CD14-positive monocyte (primary cell): ENCODE results near the gene MRPL41. TPM values are rescaled to one million over a fixed set of nuclear protein-coding genes. Genes with fewer than 3 reads are reported as not detected.

Experiments used
- DNase-seq, 3 donors: peaks; one replicate each; pipeline ENCODE4 v3.0.0-alpha.2; 2011 to 2022
- H2AFZ ChIP-seq: 2 replicates; pipeline ENCODE4 v1.6.0; 2012; ENCODE audit warnings: mild to moderate bottlenecking, low read depth, low read length, inconsistent platforms; ENCODE audit not compliant: insufficient read depth, poor library complexity, severe bottlenecking
- H3K27ac ChIP-seq, 2 donors: 1 replicate in 1 of 2; 2 replicates in 1 of 2; pipeline ENCODE4 v1.5.1; 2012 to 2013; ENCODE audit warnings: low read length in 2 of 2, control low read depth in 1 of 2, inconsistent platforms in 1 of 2, low read depth in 1 of 2, mild to moderate bottlenecking in 1 of 2
- H3K27me3 ChIP-seq, 2 donors: one replicate each; pipeline versions ENCODE4 v1.6.0 to v1.6.1; 2011 to 2013; ENCODE audit warnings: low read length in 2 of 2; ENCODE audit not compliant: control insufficient read depth in 2 of 2, insufficient read depth in 2 of 2
- H3K36me3 ChIP-seq, 2 donors: replicated peaks in 1 of 2; 1 replicate in 1 of 2; 2 replicates in 1 of 2; pipeline versions ENCODE4 v1.5.1 to v1.6.1; 2012 to 2013; ENCODE audit warnings: low read length in 2 of 2, control low read depth in 1 of 2, inconsistent platforms in 1 of 2, mild to moderate bottlenecking in 1 of 2; ENCODE audit not compliant: insufficient read depth in 2 of 2, control insufficient read depth in 1 of 2
- H3K4me1 ChIP-seq, 2 donors: 1 replicate in 1 of 2; 2 replicates in 1 of 2; pipeline versions ENCODE4 v1.5.1 to v1.6.1; 2012 to 2013; ENCODE audit warnings: low read length in 2 of 2, control low read depth in 1 of 2, inconsistent platforms in 1 of 2, mild to moderate bottlenecking in 1 of 2, moderate library complexity in 1 of 2; ENCODE audit not compliant: insufficient read depth in 2 of 2, control insufficient read depth in 1 of 2
- H3K4me2 ChIP-seq: replicated peaks from 2 replicates; pipeline ENCODE3; 2012; ENCODE audit warnings: low read length, moderate library complexity, mild to moderate bottlenecking; ENCODE audit not compliant: poor library complexity, severe bottlenecking; ENCODE audit errors: extremely low read depth
- H3K4me3 ChIP-seq, 3 experiments: fragments of 200-600 bp in 1 of 3; sonication (generic) in 1 of 3; replicated peaks in 1 of 3; 1 replicate in 2 of 3; 2 replicates in 1 of 3; pipeline ENCODE4 v1.5.1; 2011 to 2013; ENCODE audit warnings: low read length in 3 of 3, mild to moderate bottlenecking in 3 of 3, control low read depth in 2 of 3, low read depth in 2 of 3, inconsistent platforms in 1 of 3, moderate library complexity in 1 of 3
- H3K79me2 ChIP-seq: 2 replicates; pipeline ENCODE4 v1.6.0; 2012; ENCODE audit warnings: mild to moderate bottlenecking, control low read depth, inconsistent platforms, low read length, moderate library complexity; ENCODE audit not compliant: insufficient read depth
- H3K9ac ChIP-seq: 2 replicates; pipeline ENCODE4 v1.6.0; 2017; ENCODE audit warnings: low read length, mild to moderate bottlenecking; ENCODE audit not compliant: insufficient read depth, poor library complexity, severe bottlenecking
- H3K9me3 ChIP-seq, 2 donors: replicated peaks in 1 of 2; 1 replicate in 1 of 2; 2 replicates in 1 of 2; pipeline versions ENCODE4 v1.5.1 to v1.6.1; 2012 to 2013; ENCODE audit warnings: low read length in 2 of 2, control low read depth in 1 of 2; ENCODE audit not compliant: control insufficient read depth in 1 of 2, insufficient read depth in 1 of 2
- H4K20me1 ChIP-seq: 2 replicates; pipeline ENCODE4 v1.6.0; 2012; ENCODE audit warnings: mild to moderate bottlenecking, low read length, control low read depth, moderate library complexity; ENCODE audit not compliant: insufficient read depth
- H3K27ac Mint-ChIP-seq, 7 donors: one replicate each; pipeline ENCODE4 v1.8.0; 2020; ENCODE audit warnings: mild to moderate bottlenecking in 7 of 7, mixed read lengths in 7 of 7, moderate library complexity in 6 of 7, inconsistent platforms in 2 of 7
- H3K27me3 Mint-ChIP-seq, 3 donors: one replicate each; pipeline ENCODE4 v1.8.0; 2021 to 2022; ENCODE audit warnings: low read depth in 3 of 3, mild to moderate bottlenecking in 3 of 3, mixed read lengths in 3 of 3, moderate library complexity in 3 of 3, inconsistent platforms in 1 of 3
- H3K36me3 Mint-ChIP-seq, 2 donors: one replicate each; pipeline ENCODE4 v1.8.0; 2020; ENCODE audit warnings: mixed read lengths in 2 of 2, inconsistent platforms in 1 of 2, mild to moderate bottlenecking in 1 of 2
- H3K4me1 Mint-ChIP-seq: one replicate; pipeline ENCODE4 v1.8.0; 2020; ENCODE audit warnings: mild to moderate bottlenecking, mixed read lengths
- H3K4me3 Mint-ChIP-seq, 2 donors: one replicate each; pipeline ENCODE4 v1.8.0; 2020; ENCODE audit warnings: mild to moderate bottlenecking in 2 of 2, mixed read lengths in 2 of 2, moderate library complexity in 1 of 2
- H3K9me3 Mint-ChIP-seq, 7 donors: one replicate each; pipeline ENCODE4 v1.8.0; 2020 to 2022; ENCODE audit warnings: mixed read lengths in 7 of 7, mild to moderate bottlenecking in 6 of 7, moderate library complexity in 6 of 7, inconsistent platforms in 2 of 7
- WGBS: methylation state at CpG from one replicate; pipeline ENCODE4 v1.1.5; 2013; ENCODE audit warnings: missing lambda C conversion rate; ENCODE audit not compliant: insufficient coverage; 5-methylcytosine and 5-hydroxymethylcytosine counted together
- intact Hi-C, 2 donors: fragments of 100-400 bp; cut with micrococcal nuclease; formaldehyde crosslinking; loops; one replicate each; pipeline versions ENCODE4 v1.15.0 to v1.15.1; 2023
- polyA plus RNA-seq, 3 donors: library from polyadenylated mRNA; depleted of rRNA in 1 of 3; unstranded in 2 of 3; stranded (reverse) in 1 of 3; fragments of 300-500 nt in 2 of 3; fragments of >200 nt in 1 of 3; fragmentation: Illumina TruSeq in 2 of 3; gene quantifications; 1 replicate in 2 of 3; 2 replicates in 1 of 3; pipeline ENCODE4 v1.2.3, GENCODE V29; 2012 to 2021
- TF ChIP-seq, protein P1 (sequence below): fragments of 200-600 bp; IDR thresholded peaks from one replicate; pipeline ENCODE4 v1.8.0; 2022; ENCODE audit warnings: antibody characterized with exemption, mild to moderate bottlenecking

MRPL41 gene
- polyA plus RNA-seq, 3 donors, result 17.3 to 49.4 (median 33.2) TPM

DNA sequence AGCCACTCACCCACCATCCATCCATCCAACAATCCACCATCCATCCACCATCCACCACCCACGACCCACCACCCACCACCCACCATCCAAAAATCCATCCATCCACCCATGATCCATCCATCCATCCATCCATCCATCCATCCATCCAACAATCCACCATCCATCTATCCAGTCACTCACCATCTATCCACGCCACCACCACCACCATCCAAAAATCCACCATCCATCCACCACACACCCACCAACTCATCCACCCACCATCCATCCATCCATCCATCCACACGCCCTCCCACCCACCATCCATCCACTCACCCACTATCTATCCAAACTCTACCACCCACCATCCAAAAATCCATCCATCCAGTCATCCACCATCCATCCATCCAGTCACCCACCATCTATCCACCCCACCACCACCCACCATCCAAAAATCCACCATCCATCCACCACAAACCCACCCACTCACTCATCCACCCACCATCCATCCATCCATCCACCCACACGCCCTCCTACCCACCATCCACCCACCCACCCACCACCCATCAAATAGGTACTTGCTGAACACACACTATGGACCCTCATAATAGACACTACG lies 18.0 kb downstream of the MRPL41 start:
- no peak overlapping the region for H3K27ac ChIP-seq
- intact Hi-C loops, result loop anchor here in 1 of 2 donors (10.0 kb wide), 1 partner anchor 125 kb away; no protein-coding TSS in a partner anchor
- H3K4me3 ChIP-seq, result no peak overlapping the region
- H3K27me3 Mint-ChIP-seq, result peaks cover 0 to 7% (median 0%) of the 10 kb centered on the region in 3 donors
- H3K27ac Mint-ChIP-seq, result no peak overlapping the region
- TF ChIP-seq, protein P1, sequence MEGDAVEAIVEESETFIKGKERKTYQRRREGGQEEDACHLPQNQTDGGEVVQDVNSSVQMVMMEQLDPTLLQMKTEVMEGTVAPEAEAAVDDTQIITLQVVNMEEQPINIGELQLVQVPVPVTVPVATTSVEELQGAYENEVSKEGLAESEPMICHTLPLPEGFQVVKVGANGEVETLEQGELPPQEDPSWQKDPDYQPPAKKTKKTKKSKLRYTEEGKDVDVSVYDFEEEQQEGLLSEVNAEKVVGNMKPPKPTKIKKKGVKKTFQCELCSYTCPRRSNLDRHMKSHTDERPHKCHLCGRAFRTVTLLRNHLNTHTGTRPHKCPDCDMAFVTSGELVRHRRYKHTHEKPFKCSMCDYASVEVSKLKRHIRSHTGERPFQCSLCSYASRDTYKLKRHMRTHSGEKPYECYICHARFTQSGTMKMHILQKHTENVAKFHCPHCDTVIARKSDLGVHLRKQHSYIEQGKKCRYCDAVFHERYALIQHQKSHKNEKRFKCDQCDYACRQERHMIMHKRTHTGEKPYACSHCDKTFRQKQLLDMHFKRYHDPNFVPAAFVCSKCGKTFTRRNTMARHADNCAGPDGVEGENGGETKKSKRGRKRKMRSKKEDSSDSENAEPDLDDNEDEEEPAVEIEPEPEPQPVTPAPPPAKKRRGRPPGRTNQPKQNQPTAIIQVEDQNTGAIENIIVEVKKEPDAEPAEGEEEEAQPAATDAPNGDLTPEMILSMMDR, result no peak
- DNase-seq, result no peak
- H3K36me3 Mint-ChIP-seq, result peaks cover 34 to 43% of the 10 kb centered on the region in 2 donors
- H3K9me3 Mint-ChIP-seq, result peaks cover 6 to 14% (median 8%) of the 10 kb centered on the region in 7 donors
- H3K4me2 ChIP-seq, result no peak overlapping the region
- H3K79me2 ChIP-seq, result no peaks in the 10 kb centered on the region
- no peaks in the 10 kb centered on the region for H3K27me3 ChIP-seq
- H2AFZ ChIP-seq, result no peak overlapping the region
- peaks cover 17% of the 10 kb centered on the region for H4K20me1 ChIP-seq
- H3K9me3 ChIP-seq, result peaks cover 7 to 14% of the 10 kb centered on the region in 2 donors
- H3K4me3 Mint-ChIP-seq, result peak overlapping the region in 1 of 2 donors; percentile 26
- no peak overlapping the region for H3K9ac ChIP-seq
- WGBS, result 96% methylated on average over 5 of the region's 5 CpGs
- H3K4me1 Mint-ChIP-seq, result no peaks in the 10 kb centered on the region
- H3K4me1 ChIP-seq, result no peaks in the 10 kb centered on the region
- peaks cover 20 to 27% of the 10 kb centered on the region in 2 donors for H3K36me3 ChIP-seq

DNA sequence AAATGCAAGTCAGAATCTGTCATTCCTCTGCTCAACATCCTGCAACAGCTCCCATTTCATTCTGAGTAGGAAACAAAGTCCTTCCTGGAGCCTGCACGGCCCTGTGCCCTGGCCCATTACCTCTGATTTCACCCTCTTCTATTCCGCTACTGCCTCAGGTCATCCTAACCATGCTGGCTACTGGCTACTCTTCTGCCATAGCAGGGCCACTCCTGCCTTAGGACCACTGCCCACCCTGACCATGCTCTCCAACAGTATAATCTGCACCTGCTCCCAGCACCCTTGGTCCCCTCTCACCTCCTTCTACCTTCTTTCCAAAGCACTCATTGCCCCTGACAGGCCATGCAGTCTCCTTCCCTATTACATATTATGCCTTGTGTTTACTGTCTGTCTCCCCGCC lies 18.9 kb downstream of the MRPL41 start:
- Mint-ChIP-seq H3K27me3 (peaks cover 0 to 5% (median 0%) of the 10 kb centered on the region in 3 donors), H3K4me3 (no peak overlapping the region), H3K9me3 (peaks cover 3 to 9% (median 5%) of the 10 kb centered on the region in 7 donors), H3K4me1 (peaks cover 3% of the 10 kb centered on the region), H3K27ac (no peak overlapping the region), H3K36me3 (peaks cover 42 to 50% of the 10 kb centered on the region in 2 donors)
- Histone ChIP-seq H3K27me3 (no peaks in the 10 kb centered on the region), H3K9ac (no peak overlapping the region), H4K20me1 (peaks cover 24% of the 10 kb centered on the region), H3K79me2 (peaks cover 4% of the 10 kb centered on the region), H3K36me3 (peaks cover 28 to 34% of the 10 kb centered on the region in 2 donors), H3K4me1 (no peaks in the 10 kb centered on the region), H2AFZ (no peak overlapping the region), H3K4me3 (no peak overlapping the region), H3K4me2 (no peak overlapping the region), H3K27ac (no peak overlapping the region), H3K9me3 (peaks cover 7 to 8% of the 10 kb centered on the region in 2 donors)
- DNase-seq, result no peak
- TF ChIP-seq, protein P1, result no peak
- intact Hi-C loops, result loop anchor here in 1 of 2 donors (10.0 kb wide), 1 partner anchor 124 kb away; no protein-coding TSS in a partner anchor
- WGBS, result 94% methylated on average over 3 of the region's 3 CpGs
